Brain pericyte (primary cell): ENCODE data around the gene SYT2.
"Not testable (repeated sequence)": the region's sequence is repeated elsewhere in the genome, so short reads cannot be mapped to it uniquely, and the experiment has no call there.

Experiments used
- DNase-seq: peaks from one replicate; pipeline ENCODE4 v3.0.0-alpha.2; 2012; ENCODE audit warnings: low read depth, low spot score

SYT2 gene

GRCh38 chr1:202593845-202594244 lies 116.4 kb downstream of the SYT2 start:
- no peak for DNase-seq

- no peak for DNase-seq
These were observed 118.1 kb downstream of the SYT2 start for GRCh38 chr1:202592146-202592545.

GRCh38 chr1:202591515-202591914 lies 118.7 kb downstream of the SYT2 start:
- DNase-seq, result no peak

GRCh38 chr1:202590975-202591411 lies 119.3 kb downstream of the SYT2 start:
- no peak for DNase-seq

- DNase-seq, result no peak
These were observed 120.1 kb downstream of the SYT2 start for GRCh38 chr1:202590126-202590525.

- DNase-seq, result peak; percentile 63
These were observed 120.9 kb downstream of the SYT2 start for GRCh38 chr1:202589190-202589930.

- no peak for DNase-seq
These were observed 121.6 kb downstream of the SYT2 start for GRCh38 chr1:202588503-202589189.

- DNase-seq, result no peak
These were observed 122.3 kb downstream of the SYT2 start for GRCh38 chr1:202587859-202588485.

GRCh38 chr1:202586871-202587270 lies 123.4 kb downstream of the SYT2 start:
- DNase-seq, result no peak

GRCh38 chr1:202586018-202586821 lies 124.0 kb downstream of the SYT2 start:
- no peak for DNase-seq

GRCh38 chr1:202585590-202585933 lies 124.7 kb downstream of the SYT2 start:
- DNase-seq, result no peak

GRCh38 chr1:202584707-202585589 lies 125.3 kb downstream of the SYT2 start:
- DNase-seq, result no peak

GRCh38 chr1:202582350-202582749 lies 127.9 kb downstream of the SYT2 start:
- not testable (repeated sequence) for DNase-seq

GRCh38 chr1:202580619-202581018 lies 129.6 kb downstream of the SYT2 start:
- DNase-seq, result no peak

GRCh38 chr1:202579806-202580205 lies 130.4 kb downstream of the SYT2 start:
- no peak for DNase-seq

GRCh38 chr1:202578565-202578964 lies 131.7 kb downstream of the SYT2 start:
- no peak for DNase-seq

GRCh38 chr1:202578001-202578504 lies 132.2 kb downstream of the SYT2 start:
- DNase-seq, result no peak

GRCh38 chr1:202577381-202577780 lies 132.9 kb downstream of the SYT2 start:
- DNase-seq, result no peak

- no peak for DNase-seq
These were observed 133.4 kb downstream of the SYT2 start for GRCh38 chr1:202576816-202577215.

GRCh38 chr1:202575918-202576653 lies 134.2 kb downstream of the SYT2 start:
- no peak for DNase-seq
